GM19099 (cell line): ENCODE data around the gene FBXL17.

Experiments
- POLR2A ChIP-seq: IDR thresholded peaks from 3 replicates; pipeline ENCODE4 v1.6.1; 2011; ENCODE audit warnings: low read depth; ENCODE audit not compliant: insufficient read length; ENCODE audit errors: extremely low read depth

Gene FBXL17

GRCh38 chr5:107966201-107966600, 415.7 kb downstream of the FBXL17 start:
- no peak for TF ChIP-seq POLR2A

- TF ChIP-seq POLR2A = no peak
These were observed 417.2 kb downstream of the FBXL17 start for GRCh38 chr5:107964722-107965121.

GRCh38 chr5:107959573-107960279, 422.2 kb downstream of the FBXL17 start:
- TF ChIP-seq POLR2A = no peak

GRCh38 chr5:107958861-107959260, 423.0 kb downstream of the FBXL17 start:
- no peak for TF ChIP-seq POLR2A

GRCh38 chr5:107958432-107958831, 423.5 kb downstream of the FBXL17 start:
- TF ChIP-seq POLR2A = no peak

- no peak for TF ChIP-seq POLR2A
These were observed 424.8 kb downstream of the FBXL17 start for GRCh38 chr5:107957051-107957450.

- no peak for TF ChIP-seq POLR2A
These were observed 426.6 kb downstream of the FBXL17 start for GRCh38 chr5:107955321-107955720.

- TF ChIP-seq POLR2A = no peak
These were observed 427.6 kb downstream of the FBXL17 start for GRCh38 chr5:107954254-107954653.

GRCh38 chr5:107952450-107952849, 429.4 kb downstream of the FBXL17 start:
- TF ChIP-seq POLR2A = no peak

GRCh38 chr5:107951309-107951708, 430.6 kb downstream of the FBXL17 start:
- TF ChIP-seq POLR2A = no peak

- TF ChIP-seq POLR2A = no peak
These were observed 431.1 kb downstream of the FBXL17 start for GRCh38 chr5:107950776-107951175.

- TF ChIP-seq POLR2A = no peak
These were observed 432.1 kb downstream of the FBXL17 start for GRCh38 chr5:107949688-107950341.

GRCh38 chr5:107948377-107948776, 433.5 kb downstream of the FBXL17 start:
- TF ChIP-seq POLR2A = no peak

GRCh38 chr5:107945061-107945460, 436.8 kb downstream of the FBXL17 start:
- no peak for TF ChIP-seq POLR2A

GRCh38 chr5:107943923-107944322, 438.0 kb downstream of the FBXL17 start:
- no peak for TF ChIP-seq POLR2A

- no peak for TF ChIP-seq POLR2A
These were observed 440.9 kb downstream of the FBXL17 start for GRCh38 chr5:107941036-107941435.

- no peak for TF ChIP-seq POLR2A
These were observed 444.1 kb downstream of the FBXL17 start for GRCh38 chr5:107937651-107938355.

- TF ChIP-seq POLR2A = no peak
These were observed 444.7 kb downstream of the FBXL17 start for GRCh38 chr5:107937204-107937603.
